ENCODE data around the gene CACNA2D1.
"Not testable (repeated sequence)": the region's sequence is repeated elsewhere in the genome, so short reads cannot be mapped to it uniquely, and the experiment has no call there.

Gene CACNA2D1

GRCh38 chr7:82141427-82141826 lies 302.1 kb downstream of the CACNA2D1 start:
- no peak overlapping the region for H3K4me3 ChIP-seq (ENCODE audit: low read length in 2 of 2)
- no peak overlapping the region for H2AK5ac ChIP-seq (ENCODE audit: low read depth, low read length)
- H4K91ac ChIP-seq (ENCODE audit: low read depth, low read length, poor library complexity), result no peak overlapping the region
- no CpG with 5 or more reads among the region's 7 CpGs for WGBS, 2 donors (ENCODE audit: extremely low coverage in 2 of 2, insufficient read length in 2 of 2, insufficient replicate concordance in 1 of 2)
- H2BK120ac ChIP-seq (ENCODE audit: low read depth, low read length), result no peak overlapping the region
- H3K23ac ChIP-seq (ENCODE audit: low read depth, low read length, poor library complexity), result no peak overlapping the region
- no peaks in the 10 kb centered on the region for H3K36me3 ChIP-seq (replicated peaks in 1 of 2; ENCODE audit: control insufficient read depth in 2 of 2, insufficient read depth in 2 of 2, low read length in 2 of 2)
- H4K8ac ChIP-seq (ENCODE audit: low read depth, low read length), result no peak overlapping the region
- H3K9me3 ChIP-seq (replicated peaks in 1 of 2; ENCODE audit: control insufficient read depth in 2 of 2, insufficient read depth in 1 of 2, low read depth in 1 of 2, low read length in 2 of 2), result no peaks in the 10 kb centered on the region
- no peak overlapping the region for H3K4me2 ChIP-seq (ENCODE audit: insufficient read depth, low read length, poor library complexity, severe bottlenecking)
- no peaks in the 10 kb centered on the region for H3K27me3 ChIP-seq (ENCODE audit: control insufficient read depth in 3 of 3, insufficient read depth in 3 of 3, low read depth in 1 of 3, low read length in 3 of 3)
- H3K18ac ChIP-seq (ENCODE audit: low read length), result no peak overlapping the region
- no peak overlapping the region for H2AFZ ChIP-seq (ENCODE audit: low read length)
- no peak overlapping the region for H3K27ac ChIP-seq (replicated peaks; ENCODE audit: low read length)
- H3K9ac ChIP-seq (ENCODE audit: low read depth, low read length, poor library complexity), result no peak overlapping the region
- no peak for DNase-seq (ENCODE audit: low spot score)
- H3K14ac ChIP-seq (ENCODE audit: low read length), result no peak overlapping the region
- no peaks in the 10 kb centered on the region for H3K4me1 ChIP-seq (ENCODE audit: control insufficient read depth in 2 of 2, insufficient read depth in 1 of 2, low read depth in 1 of 2, low read length in 2 of 2)
- H3K79me1 ChIP-seq (ENCODE audit: low read depth, low read length), result no peaks in the 10 kb centered on the region
- no peak overlapping the region for H3K4ac ChIP-seq (ENCODE audit: low read length)
- H2BK15ac ChIP-seq (ENCODE audit: low read length), result no peak overlapping the region
- H2BK5ac ChIP-seq (ENCODE audit: low read length), result no peak overlapping the region
- H2BK12ac ChIP-seq (ENCODE audit: low read length), result no peak overlapping the region

GRCh38 chr7:82140608-82141007 lies 303.0 kb downstream of the CACNA2D1 start:
- not testable (repeated sequence) for H3K27me3 ChIP-seq (ENCODE audit: control insufficient read depth in 3 of 3, insufficient read depth in 3 of 3, low read depth in 1 of 3, low read length in 3 of 3); H4K8ac ChIP-seq (ENCODE audit: low read depth, low read length); DNase-seq (ENCODE audit: low spot score); H3K9me3 ChIP-seq (replicated peaks in 1 of 2; ENCODE audit: control insufficient read depth in 2 of 2, insufficient read depth in 1 of 2, low read depth in 1 of 2, low read length in 2 of 2); H3K14ac ChIP-seq (ENCODE audit: low read length); H2BK120ac ChIP-seq (ENCODE audit: low read depth, low read length); H3K4me1 ChIP-seq (ENCODE audit: control insufficient read depth in 2 of 2, insufficient read depth in 1 of 2, low read depth in 1 of 2, low read length in 2 of 2); H3K4me2 ChIP-seq (ENCODE audit: insufficient read depth, low read length, poor library complexity, severe bottlenecking); H2BK12ac ChIP-seq (ENCODE audit: low read length); H3K4me3 ChIP-seq (ENCODE audit: low read length in 2 of 2); H3K18ac ChIP-seq (ENCODE audit: low read length); H3K36me3 ChIP-seq (replicated peaks in 1 of 2; ENCODE audit: control insufficient read depth in 2 of 2, insufficient read depth in 2 of 2, low read length in 2 of 2); H3K4ac ChIP-seq (ENCODE audit: low read length); H2AK5ac ChIP-seq (ENCODE audit: low read depth, low read length); H3K27ac ChIP-seq (replicated peaks; ENCODE audit: low read length); H3K9ac ChIP-seq (ENCODE audit: low read depth, low read length, poor library complexity); H2BK15ac ChIP-seq (ENCODE audit: low read length); H2BK5ac ChIP-seq (ENCODE audit: low read length); H4K91ac ChIP-seq (ENCODE audit: low read depth, low read length, poor library complexity); H3K79me1 ChIP-seq (ENCODE audit: low read depth, low read length); H3K23ac ChIP-seq (ENCODE audit: low read depth, low read length, poor library complexity); H2AFZ ChIP-seq (ENCODE audit: low read length)
- WGBS, 2 donors (ENCODE audit: extremely low coverage in 2 of 2, insufficient read length in 2 of 2, insufficient replicate concordance in 1 of 2), result no CpG with 5 or more reads among the region's 14 CpGs

- H3K9ac ChIP-seq (ENCODE audit: low read depth, low read length, poor library complexity), result no peak overlapping the region
- H3K27me3 ChIP-seq (ENCODE audit: control insufficient read depth in 3 of 3, insufficient read depth in 3 of 3, low read depth in 1 of 3, low read length in 3 of 3), result no peaks in the 10 kb centered on the region
- no peak overlapping the region for H2AK5ac ChIP-seq (ENCODE audit: low read depth, low read length)
- H2BK12ac ChIP-seq (ENCODE audit: low read length), result no peak overlapping the region
- no peak for DNase-seq (ENCODE audit: low spot score)
- H3K14ac ChIP-seq (ENCODE audit: low read length), result no peak overlapping the region
- no peak overlapping the region for H3K4me3 ChIP-seq (ENCODE audit: low read length in 2 of 2)
- no peak overlapping the region for H2BK5ac ChIP-seq (ENCODE audit: low read length)
- H3K9me3 ChIP-seq (replicated peaks in 1 of 2; ENCODE audit: control insufficient read depth in 2 of 2, insufficient read depth in 1 of 2, low read depth in 1 of 2, low read length in 2 of 2), result no peaks in the 10 kb centered on the region
- no peak overlapping the region for H4K91ac ChIP-seq (ENCODE audit: low read depth, low read length, poor library complexity)
- no peak overlapping the region for H3K4me2 ChIP-seq (ENCODE audit: insufficient read depth, low read length, poor library complexity, severe bottlenecking)
- no peaks in the 10 kb centered on the region for H3K36me3 ChIP-seq (replicated peaks in 1 of 2; ENCODE audit: control insufficient read depth in 2 of 2, insufficient read depth in 2 of 2, low read length in 2 of 2)
- no peak overlapping the region for H3K27ac ChIP-seq (replicated peaks; ENCODE audit: low read length)
- H3K18ac ChIP-seq (ENCODE audit: low read length), result no peak overlapping the region
- H2BK120ac ChIP-seq (ENCODE audit: low read depth, low read length), result no peak overlapping the region
- no CpG with 5 or more reads among the region's 2 CpGs for WGBS, 2 donors (ENCODE audit: extremely low coverage in 2 of 2, insufficient read length in 2 of 2, insufficient replicate concordance in 1 of 2)
- H4K8ac ChIP-seq (ENCODE audit: low read depth, low read length), result no peak overlapping the region
- no peak overlapping the region for H3K4ac ChIP-seq (ENCODE audit: low read length)
- no peak overlapping the region for H2AFZ ChIP-seq (ENCODE audit: low read length)
- H3K4me1 ChIP-seq (ENCODE audit: control insufficient read depth in 2 of 2, insufficient read depth in 1 of 2, low read depth in 1 of 2, low read length in 2 of 2), result peaks cover 0 to 2% of the 10 kb centered on the region in 2 donors
- no peaks in the 10 kb centered on the region for H3K79me1 ChIP-seq (ENCODE audit: low read depth, low read length)
- H2BK15ac ChIP-seq (ENCODE audit: low read length), result no peak overlapping the region
- no peak overlapping the region for H3K23ac ChIP-seq (ENCODE audit: low read depth, low read length, poor library complexity)
Observed at GRCh38 chr7:82131215-82131614, 312.4 kb downstream of the CACNA2D1 start.

- H2AK5ac ChIP-seq (ENCODE audit: low read depth, low read length), result no peak overlapping the region
- no peak overlapping the region for H4K8ac ChIP-seq (ENCODE audit: low read depth, low read length)
- H3K79me1 ChIP-seq (ENCODE audit: low read depth, low read length), result no peaks in the 10 kb centered on the region
- H3K23ac ChIP-seq (ENCODE audit: low read depth, low read length, poor library complexity), result no peak overlapping the region
- peaks cover 0 to 10% of the 10 kb centered on the region in 2 donors for H3K9me3 ChIP-seq (replicated peaks in 1 of 2; ENCODE audit: control insufficient read depth in 2 of 2, insufficient read depth in 1 of 2, low read depth in 1 of 2, low read length in 2 of 2)
- no peak overlapping the region for H3K4me2 ChIP-seq (ENCODE audit: insufficient read depth, low read length, poor library complexity, severe bottlenecking)
- DNase-seq (ENCODE audit: low spot score), result no peak
- H3K4me3 ChIP-seq (ENCODE audit: low read length in 2 of 2), result no peak overlapping the region
- peaks cover 0 to 2% of the 10 kb centered on the region in 2 donors for H3K4me1 ChIP-seq (ENCODE audit: control insufficient read depth in 2 of 2, insufficient read depth in 1 of 2, low read depth in 1 of 2, low read length in 2 of 2)
- no peak overlapping the region for H2AFZ ChIP-seq (ENCODE audit: low read length)
- no peaks in the 10 kb centered on the region for H3K27me3 ChIP-seq (ENCODE audit: control insufficient read depth in 3 of 3, insufficient read depth in 3 of 3, low read depth in 1 of 3, low read length in 3 of 3)
- no peak overlapping the region for H2BK120ac ChIP-seq (ENCODE audit: low read depth, low read length)
- H4K91ac ChIP-seq (ENCODE audit: low read depth, low read length, poor library complexity), result no peak overlapping the region
- H3K14ac ChIP-seq (ENCODE audit: low read length), result no peak overlapping the region
- no peak overlapping the region for H3K27ac ChIP-seq (replicated peaks; ENCODE audit: low read length)
- H3K18ac ChIP-seq (ENCODE audit: low read length), result no peak overlapping the region
- no peak overlapping the region for H3K4ac ChIP-seq (ENCODE audit: low read length)
- no peak overlapping the region for H2BK15ac ChIP-seq (ENCODE audit: low read length)
- no peaks in the 10 kb centered on the region for H3K36me3 ChIP-seq (replicated peaks in 1 of 2; ENCODE audit: control insufficient read depth in 2 of 2, insufficient read depth in 2 of 2, low read length in 2 of 2)
- H3K9ac ChIP-seq (ENCODE audit: low read depth, low read length, poor library complexity), result no peak overlapping the region
- H2BK5ac ChIP-seq (ENCODE audit: low read length), result no peak overlapping the region
- H2BK12ac ChIP-seq (ENCODE audit: low read length), result no peak overlapping the region
Observed at GRCh38 chr7:82129091-82129490, 314.5 kb downstream of the CACNA2D1 start.
